HG02938 (cell line): ENCODE results near the gene CAMK1G.

Experiments
- ATAC-seq: cut with Tn5 transposase; IDR thresholded peaks from one replicate; pipeline ENCODE4 v1.9.1; 2021; ENCODE audit warnings: mild to moderate bottlenecking, moderate library complexity; ENCODE audit not compliant: unreplicated experiment

The CAMK1G gene

DNA sequence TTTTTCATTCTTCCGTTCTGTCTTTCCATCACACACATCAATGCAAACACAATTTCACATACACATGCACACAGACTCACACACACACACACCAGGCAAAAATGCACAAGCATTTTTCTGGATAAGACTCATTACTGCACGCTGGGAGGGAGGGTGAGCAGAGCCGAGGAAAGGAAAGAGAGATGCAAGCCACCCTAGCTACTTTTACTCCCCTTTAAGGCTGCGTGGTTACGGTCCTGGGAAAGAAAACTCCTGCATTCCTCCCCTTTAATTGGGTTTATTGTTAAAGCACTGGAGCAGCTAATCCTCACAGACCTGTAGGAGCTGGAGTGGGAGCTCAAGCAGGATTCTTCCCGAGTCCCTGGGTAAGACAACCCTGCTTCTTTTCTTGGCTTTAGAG lies at the start of gene CAMK1G:
TSS of gene CAMK1G (plus strand) at position 307 of the 400 bp plus-strand sequence. CDS start 11,270 bp downstream, outside the sequence.
- no peak for ATAC-seq

DNA sequence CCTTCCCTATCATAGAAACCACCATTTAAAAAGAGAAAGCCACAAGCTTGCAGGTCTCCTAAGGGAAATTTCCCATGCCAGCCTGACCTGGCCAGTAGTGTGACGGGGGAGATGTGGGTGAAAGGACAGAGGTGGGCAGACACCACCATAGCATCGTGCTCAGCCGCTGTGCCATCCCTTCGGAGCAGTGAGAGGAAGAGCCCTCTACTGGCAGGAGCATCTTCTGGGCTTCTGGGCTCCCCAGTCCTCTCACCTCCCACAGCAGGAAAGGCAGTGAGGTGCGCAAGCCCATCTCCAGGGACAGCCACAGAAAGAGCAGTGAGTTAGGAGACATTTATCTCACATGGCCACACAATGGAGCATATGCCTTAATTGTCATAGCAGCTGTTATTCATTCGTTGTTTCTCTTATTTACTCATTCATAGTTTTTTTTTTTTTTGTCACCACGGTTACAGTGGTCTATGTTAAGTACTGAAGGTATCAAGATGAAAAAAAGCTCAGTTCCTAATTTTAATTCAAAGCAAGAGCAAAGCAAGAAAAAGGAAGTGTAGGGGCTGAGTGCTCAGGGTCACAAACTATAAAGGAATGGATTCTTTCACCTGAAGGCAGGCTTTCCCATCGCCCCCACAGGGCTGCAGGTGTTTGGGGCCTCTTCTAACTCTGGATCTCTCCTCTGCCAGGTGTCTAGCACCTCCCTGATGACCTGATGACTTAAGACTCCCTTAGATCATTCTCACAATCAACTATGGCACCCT lies 48.8 kb upstream of the CAMK1G start:
- no peak for ATAC-seq

DNA sequence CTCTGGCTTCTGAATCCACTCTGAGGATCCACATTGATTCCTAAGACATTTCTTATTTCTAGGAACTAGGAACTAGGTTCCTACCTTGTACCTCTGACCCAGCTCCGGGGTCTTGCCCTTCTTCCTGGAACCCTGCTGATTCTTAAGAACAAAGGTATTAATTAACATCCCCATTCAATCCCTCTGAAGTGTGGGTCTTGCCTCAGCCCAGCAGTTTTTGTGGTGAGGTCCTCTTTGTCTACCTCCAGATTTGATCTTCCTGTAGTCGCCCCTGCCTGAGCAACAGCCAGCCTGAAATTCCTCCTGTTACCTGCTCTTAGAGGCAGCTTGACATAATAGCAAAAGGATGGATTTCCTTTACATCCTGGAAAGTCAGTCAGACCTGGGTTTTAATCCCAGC lies 46.7 kb upstream of the CAMK1G start:
- no peak for ATAC-seq

DNA sequence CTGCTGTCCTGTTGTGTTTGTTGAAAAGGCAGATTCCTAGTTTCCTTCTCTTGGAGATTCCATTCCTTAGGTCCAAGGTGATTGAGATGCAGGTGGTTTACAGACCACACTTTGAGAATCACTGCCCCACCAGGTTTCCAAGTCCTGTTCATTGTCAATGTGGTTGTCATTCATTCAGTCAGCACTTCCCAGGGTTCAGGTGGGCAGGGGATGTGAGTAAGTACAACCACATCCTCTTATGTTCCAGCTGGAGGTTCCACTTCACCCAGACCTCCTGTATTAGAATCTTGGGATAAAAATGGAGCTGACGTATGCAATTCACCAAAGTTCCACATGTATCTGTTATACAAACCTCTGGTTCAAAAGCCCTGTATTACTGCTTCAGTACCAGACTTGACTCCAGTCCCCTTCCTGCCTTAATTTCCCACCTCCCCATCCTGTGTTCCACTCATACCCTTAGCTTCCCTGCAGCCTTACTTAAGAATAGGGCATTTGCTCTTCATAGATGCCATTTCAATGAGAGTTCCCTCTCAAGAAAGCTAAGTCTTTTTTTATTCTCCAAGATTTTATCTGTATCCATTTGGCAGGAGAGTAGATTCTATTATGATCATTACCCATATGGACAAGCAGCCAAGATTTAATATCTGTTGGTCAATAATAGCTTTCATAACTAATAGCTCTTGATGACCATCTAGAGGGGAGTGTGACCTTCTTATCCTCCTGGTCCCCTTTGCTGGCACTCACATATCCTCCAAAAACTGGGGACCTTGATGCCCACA lies 46.0 kb upstream of the CAMK1G start:
- no peak for ATAC-seq

DNA sequence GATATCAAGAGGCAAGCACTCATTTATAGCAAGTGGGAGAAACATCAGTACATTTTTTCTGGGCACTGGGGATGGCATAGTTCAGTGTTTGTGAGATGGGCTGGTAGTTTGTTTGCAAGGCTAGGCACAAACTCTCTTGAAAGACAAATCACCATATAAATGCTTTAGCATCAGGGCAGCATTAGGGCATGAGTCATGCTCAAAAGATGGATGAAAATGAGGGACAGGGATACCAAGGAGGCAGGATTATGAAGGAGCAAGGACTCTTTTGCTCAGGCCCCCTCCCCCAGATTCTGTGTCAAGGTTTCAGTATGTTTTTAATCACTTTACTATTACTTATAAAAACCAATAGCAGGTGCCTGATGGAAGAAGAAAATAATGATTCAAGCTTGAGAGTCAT lies 43.9 kb upstream of the CAMK1G start:
- ATAC-seq, result no peak

DNA sequence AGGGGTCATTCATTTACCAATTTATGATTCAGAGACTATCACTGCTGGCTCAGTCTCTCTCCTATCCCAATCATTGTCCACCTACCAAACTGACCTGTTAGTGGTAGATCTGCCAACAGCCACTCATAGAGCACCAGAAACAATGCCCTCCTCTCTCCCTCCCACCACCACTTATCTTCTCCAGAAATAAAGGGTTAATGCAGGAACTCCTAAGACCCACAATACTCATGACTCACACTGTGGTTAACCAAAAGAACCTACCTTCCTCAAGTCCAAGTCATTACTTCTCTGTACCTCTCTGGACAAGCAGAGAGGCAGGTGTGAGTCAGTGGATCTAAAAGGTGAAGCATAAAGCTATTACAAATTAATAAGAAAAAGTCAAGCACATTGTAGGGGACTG lies 40.9 kb upstream of the CAMK1G start:
- no peak for ATAC-seq

DNA sequence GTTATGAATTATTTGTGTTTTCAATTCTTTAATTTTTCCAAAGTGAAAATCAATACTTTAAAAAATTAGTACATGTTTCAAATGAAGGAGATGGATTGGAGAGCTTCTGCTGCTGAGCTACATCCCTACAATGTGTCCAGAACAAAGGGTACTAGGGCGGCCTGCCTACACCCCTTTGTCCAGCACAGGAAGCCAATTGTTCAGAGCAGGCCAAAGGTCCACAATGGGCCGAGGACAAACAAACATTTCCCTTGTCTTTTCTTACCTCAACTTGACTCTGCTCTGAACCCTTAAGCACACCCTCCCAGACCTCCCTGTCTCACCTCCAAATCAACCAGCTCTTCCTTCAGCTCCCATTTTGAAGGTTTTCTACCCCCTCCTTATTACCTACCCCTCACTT lies 39.4 kb upstream of the CAMK1G start:
- ATAC-seq, result no peak

DNA sequence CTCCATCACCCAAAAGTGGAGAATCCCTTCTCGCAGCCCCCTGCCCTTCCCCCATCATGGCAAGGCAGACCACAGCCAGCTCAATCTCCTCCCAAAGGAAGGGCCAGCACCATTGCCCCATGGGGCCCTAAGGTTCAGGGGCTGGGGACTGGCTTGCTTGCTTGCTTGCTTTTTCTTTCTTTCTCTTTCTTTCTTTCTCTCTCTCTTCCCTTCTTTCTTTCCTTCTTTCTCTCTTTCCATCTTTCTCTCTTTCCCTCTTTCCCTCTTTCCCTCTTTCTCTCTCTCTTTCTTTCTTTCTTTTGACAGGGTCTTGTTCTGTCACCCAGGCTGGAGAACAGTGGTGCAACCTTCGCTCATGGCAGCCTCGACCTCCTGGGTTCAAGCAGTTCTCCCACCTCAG lies 38.1 kb upstream of the CAMK1G start:
- no peak for ATAC-seq

DNA sequence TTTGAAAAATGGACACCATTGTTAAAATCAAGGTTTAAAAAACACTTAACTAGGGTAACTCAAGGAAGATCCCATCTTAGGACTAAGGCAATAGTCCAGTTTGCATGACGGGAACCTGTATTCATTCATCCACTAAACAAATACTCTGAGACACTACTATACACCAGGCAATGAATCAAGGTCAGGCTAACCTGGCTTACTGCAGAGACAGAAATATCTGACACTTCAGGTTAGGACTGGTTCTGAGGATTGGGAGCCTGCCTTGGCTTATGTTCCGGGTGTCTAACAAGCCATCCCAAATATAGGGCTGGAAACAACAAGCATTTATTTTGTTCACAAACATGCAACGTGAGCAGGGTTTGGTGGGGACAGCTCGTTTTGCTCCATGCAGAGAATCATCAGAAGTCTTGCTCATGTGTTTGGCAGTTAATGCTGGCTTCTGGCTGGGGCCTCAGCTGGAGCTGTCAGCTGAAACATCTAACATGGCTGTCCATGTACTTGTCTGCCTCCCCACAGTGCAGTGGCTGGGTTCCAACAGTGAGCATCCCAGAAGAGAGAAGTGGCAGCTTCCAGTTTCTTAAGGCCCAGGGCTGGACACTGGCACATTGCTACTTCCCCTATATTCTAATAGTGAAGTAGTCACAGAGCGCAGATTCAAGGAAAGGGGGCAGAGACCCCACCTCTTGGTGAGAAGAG lies 37.0 kb upstream of the CAMK1G start:
- no peak for ATAC-seq

DNA sequence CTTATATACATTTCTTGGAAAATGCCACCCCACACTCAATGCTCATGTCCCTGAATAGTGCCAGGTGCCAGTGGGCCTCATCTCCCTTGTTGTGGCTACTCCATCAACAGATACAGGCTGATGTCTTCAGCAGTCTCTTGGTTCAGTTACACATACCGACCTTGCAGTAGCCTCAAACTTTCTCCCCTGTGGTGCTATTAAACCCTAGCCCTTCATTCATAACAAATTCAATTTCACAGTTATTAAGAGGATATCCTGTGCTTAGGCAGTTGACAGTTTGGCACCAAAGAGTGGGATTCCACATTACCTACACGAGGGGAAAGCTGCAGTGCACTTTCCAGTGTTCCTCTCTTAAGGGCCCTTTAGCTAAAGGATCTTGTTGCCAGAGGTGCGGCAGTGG lies 35.9 kb upstream of the CAMK1G start:
- no peak for ATAC-seq

DNA sequence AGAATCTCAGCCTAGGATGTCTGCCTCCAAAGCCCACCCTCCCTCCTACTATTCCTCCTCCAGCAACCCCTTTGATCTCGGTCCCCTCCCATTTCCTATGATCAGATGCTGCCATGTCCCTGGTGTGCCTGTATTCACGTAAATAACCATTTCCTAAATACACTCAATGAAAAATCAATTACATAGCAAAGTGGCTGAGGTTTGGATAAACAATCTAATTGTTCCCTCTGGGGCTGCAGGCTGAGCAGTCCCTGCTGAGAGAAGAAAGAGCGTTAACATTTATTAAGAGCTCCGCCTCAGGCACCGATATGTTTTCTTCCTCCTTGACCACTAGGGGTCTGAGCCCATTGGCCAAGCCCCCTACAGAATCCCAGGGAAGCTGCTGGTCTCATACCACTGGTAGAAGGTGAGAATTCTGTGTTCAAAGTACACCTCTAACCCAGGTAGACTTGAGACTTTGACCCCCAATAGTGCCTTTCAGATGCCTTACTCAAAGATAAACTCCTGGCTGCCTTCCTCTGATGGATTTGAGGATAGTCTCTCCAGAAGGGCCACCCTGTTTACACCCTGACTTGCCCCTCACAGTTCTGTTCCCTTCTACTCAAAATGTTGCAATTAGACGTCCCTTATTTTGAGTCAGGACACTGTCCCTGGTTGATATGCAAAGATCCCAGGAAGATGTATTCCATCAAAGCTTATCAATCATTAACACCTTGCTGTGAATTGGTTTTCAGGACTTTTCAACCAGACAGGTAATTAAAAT lies 33.9 kb upstream of the CAMK1G start:
- ATAC-seq, result no peak

DNA sequence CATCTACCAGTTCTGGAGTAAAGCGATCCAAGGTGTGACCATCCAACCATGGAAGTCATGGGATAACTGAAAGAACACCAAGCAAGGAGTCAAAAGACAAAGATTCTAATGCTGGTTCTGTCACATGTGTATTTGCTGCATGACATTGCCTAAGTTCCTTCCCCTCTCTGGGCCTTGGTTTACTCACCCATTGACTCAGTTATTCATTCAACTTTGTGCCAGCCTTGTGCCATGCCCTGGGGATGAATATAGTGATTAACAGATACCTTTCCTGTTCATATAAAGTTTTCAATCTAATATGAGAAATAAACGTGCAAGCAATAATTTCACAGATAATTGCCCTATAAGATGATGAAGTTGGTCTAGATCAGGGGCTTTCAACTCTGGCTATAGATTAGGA lies 33.0 kb upstream of the CAMK1G start:
- no peak for ATAC-seq

DNA sequence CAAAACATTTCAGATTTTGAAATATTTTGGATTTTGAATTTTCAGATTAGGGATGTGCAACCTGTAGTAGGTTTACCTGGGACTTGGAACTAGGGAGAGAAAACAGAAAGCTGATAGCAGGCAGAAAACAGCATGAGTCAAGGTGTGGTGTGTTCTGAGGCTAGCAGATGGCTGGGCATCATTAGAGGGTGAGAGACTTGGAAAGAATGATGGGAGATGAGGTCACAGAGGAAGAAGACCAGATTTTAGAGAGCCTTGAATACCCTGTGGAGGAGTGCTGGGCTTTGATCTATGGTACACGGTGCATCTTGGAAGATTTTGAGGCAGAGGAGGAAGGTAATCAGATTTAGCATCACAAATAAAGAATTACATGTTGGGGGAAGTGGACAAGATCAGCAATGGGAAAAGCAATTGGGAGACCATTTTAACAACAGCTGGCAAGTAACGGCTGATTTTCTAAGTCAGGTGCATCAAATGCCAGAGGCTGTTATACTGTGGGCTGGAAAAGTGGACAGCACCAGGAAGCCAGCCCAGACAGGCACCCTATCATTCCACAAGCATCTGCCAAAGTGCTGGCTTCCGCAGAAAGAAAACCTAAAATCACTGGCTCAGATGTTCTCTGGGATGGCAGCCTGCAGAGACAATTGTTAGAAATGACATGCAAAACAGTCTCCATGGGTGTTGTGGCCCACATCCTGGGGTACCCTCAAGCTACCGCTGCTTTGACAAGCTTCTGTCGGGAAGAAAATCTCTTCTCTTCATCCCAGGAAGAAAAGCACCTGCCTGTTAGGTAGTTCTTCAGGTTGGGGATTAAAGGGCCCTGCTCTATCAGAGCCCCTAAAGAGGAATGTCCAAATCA lies 30.9 kb upstream of the CAMK1G start:
- no peak for ATAC-seq

DNA sequence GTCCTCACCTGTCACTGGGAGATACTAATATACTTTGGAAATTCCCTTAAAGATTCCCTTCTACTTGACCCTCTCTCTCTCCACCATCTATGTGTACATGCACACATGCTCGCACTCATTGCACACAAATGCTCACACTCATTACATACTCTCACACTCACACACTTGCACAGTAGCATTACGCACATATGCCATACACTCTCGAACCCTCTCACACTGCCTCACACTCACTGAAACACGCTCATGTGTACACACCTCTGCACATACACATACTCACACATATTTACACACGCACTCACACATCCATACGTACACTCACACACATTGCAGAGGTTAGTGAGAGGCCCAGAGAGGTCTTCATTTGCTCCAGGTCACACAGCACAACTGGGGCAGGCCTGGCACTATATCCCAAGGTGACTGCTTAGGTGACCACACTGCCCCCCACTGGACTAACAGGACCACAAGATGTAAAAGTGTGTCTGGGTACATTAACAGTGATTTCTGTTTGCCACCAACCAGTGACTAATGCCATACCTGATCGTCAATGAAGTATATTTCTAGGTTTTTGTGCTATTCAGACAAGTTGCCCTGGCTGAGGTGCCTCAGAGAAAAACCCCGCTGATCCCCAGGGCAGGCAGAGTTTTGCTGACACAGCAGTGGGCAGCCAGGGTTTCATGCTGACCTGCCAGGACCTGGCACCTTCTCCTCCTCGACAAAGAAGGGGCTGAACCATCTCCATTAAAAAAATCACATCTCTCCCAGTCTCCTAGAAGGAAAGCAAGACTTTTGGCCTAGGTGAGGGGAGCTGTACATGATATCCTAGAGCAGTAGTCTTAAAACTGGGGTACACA lies 28.5 kb upstream of the CAMK1G start:
- ATAC-seq, result no peak

DNA sequence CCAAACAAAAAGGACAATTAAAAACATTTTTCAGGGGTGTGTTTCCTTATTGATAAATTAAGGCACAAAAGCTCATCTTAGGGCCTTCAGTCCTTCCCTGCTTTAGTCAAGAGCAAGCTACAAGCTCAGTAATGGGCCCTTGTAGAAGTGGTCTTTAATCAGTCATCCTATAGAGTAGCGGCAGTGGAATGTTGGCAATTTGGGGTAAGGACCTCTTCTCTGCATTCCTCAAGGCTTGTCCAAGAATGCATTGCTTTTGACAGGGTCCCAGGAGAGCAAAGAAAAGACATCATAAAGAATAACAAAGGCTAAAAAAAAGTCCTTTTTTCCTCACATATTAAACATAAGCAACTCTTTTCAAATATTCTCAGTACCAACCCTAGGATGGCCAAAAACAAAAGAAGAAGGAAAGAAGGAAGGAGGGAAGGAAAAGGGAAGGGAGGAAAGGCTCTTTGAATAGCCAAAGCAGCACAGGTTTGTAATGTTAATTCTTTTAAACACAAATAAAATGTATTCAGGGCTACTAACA lies 27.3 kb upstream of the CAMK1G start:
- no peak for ATAC-seq

DNA sequence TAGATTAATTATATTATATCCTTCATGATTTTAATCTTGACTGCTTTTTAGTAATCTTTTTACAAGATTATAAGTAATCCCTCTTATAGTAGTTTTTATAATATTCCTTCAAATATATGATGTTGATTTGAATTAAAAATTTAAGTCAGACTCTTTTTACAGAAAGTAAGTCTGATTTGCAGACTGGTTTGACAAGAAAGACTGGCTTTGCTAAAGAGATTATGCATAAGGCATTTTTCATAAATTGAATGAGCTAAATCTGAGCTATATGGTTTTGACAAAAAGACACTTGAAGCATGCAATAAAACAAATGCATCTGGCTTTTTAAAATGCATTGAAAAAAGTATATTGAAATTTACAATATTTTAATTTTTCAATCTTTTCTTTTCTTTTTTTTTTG lies 26.3 kb upstream of the CAMK1G start:
- ATAC-seq, result no peak

DNA sequence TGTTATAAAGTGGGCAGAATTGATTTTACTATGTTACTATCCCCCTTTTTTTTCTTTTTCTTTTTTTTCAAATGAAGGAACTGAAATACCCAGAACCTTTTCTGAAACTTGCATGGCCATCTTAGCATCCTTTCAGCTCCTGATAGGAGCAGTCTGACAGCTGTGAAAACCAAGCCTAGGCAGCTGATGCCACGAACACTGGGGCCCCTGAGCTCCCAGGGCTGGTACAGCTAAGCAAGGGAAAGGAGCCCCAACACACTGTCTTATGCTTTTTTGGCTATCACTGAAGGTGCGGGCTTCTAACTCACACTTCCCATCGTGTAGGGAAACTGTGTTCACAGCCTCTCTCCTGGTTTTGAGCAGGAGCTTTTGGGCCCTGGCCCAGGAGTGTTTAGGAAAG lies 23.0 kb upstream of the CAMK1G start:
- no peak for ATAC-seq

DNA sequence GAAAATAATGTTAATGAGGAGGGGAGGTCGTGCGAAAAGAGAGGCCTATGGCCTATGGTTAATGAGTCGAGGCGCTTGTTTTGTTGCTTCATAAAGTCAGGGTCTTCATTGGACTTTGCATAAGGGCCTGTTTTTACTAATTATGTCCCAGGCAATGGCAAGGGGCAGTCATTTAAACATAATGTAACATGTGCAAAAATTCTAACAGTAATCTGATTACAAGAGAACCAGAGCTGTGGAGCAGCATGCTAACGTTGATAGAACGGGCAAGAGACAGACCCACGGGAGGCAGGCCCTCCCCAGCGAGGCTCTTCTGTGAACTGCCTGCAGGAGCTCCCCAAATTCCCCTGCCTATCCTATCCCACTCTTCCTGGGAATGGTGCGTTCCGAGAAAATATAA lies 22.6 kb upstream of the CAMK1G start:
- no peak for ATAC-seq

DNA sequence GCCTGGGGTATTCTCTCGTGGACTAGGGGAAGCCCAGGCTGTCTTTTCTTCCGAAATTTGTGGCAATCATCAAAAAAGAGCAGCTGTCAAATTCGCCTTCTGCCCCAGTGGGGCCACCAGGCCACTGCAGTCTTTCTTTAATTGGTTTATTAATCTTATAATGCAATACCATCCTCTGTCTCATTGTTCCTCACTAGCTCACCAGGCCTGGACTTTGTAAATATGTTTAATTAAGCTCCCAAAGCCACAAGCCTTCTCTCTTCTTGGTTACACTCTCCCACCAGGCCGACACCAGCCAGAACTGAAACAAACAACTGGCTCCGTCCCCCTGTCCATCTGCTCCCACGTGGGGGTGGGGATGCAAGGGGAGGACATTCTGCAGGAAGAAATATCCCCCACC lies 22.0 kb upstream of the CAMK1G start:
- ATAC-seq, result no peak
